Ramos (cell line): Measurements from ENCODE around the gene IQCH.
"Not testable (repeated sequence)": the region's sequence is repeated elsewhere in the genome, so short reads cannot be mapped to it uniquely, and the experiment has no call there.

ENCODE experiments used
- in situ Hi-C: fragments of 300-500 bp; cut with MboI; formaldehyde crosslinking; loops from one replicate; pipeline ENCODE4 v1.14.3; 2022; ENCODE audit warnings: low sequenced_read_pairs; ENCODE audit not compliant: unreplicated experiment

Gene IQCH

GRCh38 chr15:67341539-67341938 lies 87.0 kb downstream of the IQCH start:
- in situ Hi-C loops, result no loop called here

- in situ Hi-C loops, result no loop called here
Measured at GRCh38 chr15:67343206-67343605, 88.6 kb downstream of the IQCH start.

GRCh38 chr15:67349634-67350033 lies 95.0 kb downstream of the IQCH start:
- in situ Hi-C loops, result no loop called here

GRCh38 chr15:67350042-67350441 lies 95.5 kb downstream of the IQCH start:
- in situ Hi-C loops, result no loop called here

GRCh38 chr15:67358391-67358790 lies 103.8 kb downstream of the IQCH start:
- in situ Hi-C loops, result no loop called here

GRCh38 chr15:67358812-67359211 lies 104.2 kb downstream of the IQCH start:
- in situ Hi-C loops, result no loop called here

GRCh38 chr15:67359431-67360079 lies 105.0 kb downstream of the IQCH start:
- in situ Hi-C loops, result no loop called here

- in situ Hi-C loops, result no loop called here
Measured at GRCh38 chr15:67361100-67361499, 106.5 kb downstream of the IQCH start.

GRCh38 chr15:67363712-67364111 lies 109.1 kb downstream of the IQCH start:
- in situ Hi-C loops, result not testable (repeated sequence)

GRCh38 chr15:67365994-67366393 lies 111.4 kb downstream of the IQCH start:
- in situ Hi-C loops, result no loop called here

GRCh38 chr15:67366904-67367303 lies 112.3 kb downstream of the IQCH start:
- in situ Hi-C loops, result no loop called here

GRCh38 chr15:67369359-67369998 lies 114.9 kb downstream of the IQCH start:
- in situ Hi-C loops, result no loop called here

- in situ Hi-C loops, result no loop called here
Measured at GRCh38 chr15:67370206-67370954, 115.8 kb downstream of the IQCH start.

- in situ Hi-C loops, result no loop called here
Measured at GRCh38 chr15:67372543-67372942, 118.0 kb downstream of the IQCH start.

- in situ Hi-C loops, result no loop called here
Measured at GRCh38 chr15:67372986-67373675, 118.5 kb downstream of the IQCH start.

GRCh38 chr15:67373971-67374370 lies 119.4 kb downstream of the IQCH start:
- in situ Hi-C loops, result no loop called here

GRCh38 chr15:67379530-67379929 lies 124.9 kb downstream of the IQCH start:
- in situ Hi-C loops, result no loop called here

GRCh38 chr15:67380921-67381320 lies 126.3 kb downstream of the IQCH start:
- in situ Hi-C loops, result no loop called here

- in situ Hi-C loops, result no loop called here
Measured at GRCh38 chr15:67381416-67382045, 126.9 kb downstream of the IQCH start.

- in situ Hi-C loops, result no loop called here
Measured at GRCh38 chr15:67382723-67383122, 128.1 kb downstream of the IQCH start.
